Left cardiac atrium (tissue), 4 donors: ENCODE results near the gene CACNA1A. TPM values are rescaled to one million over a fixed set of nuclear protein-coding genes. Genes with fewer than 3 reads are reported as not detected.
"Not testable (repeated sequence)": the region's sequence is repeated elsewhere in the genome, so short reads cannot be mapped to it uniquely, and the experiment has no call there.

ENCODE experiments used
- ATAC-seq, 2 donors: fragments of 200-7000 bp; cut with Tn5 transposase; one replicate each; pipeline ENCODE4 v1.9.1; 2020; ENCODE audit warnings: mild to moderate bottlenecking in 2 of 2, moderate library complexity in 2 of 2
- DNase-seq: peaks from one replicate; pipeline ENCODE4 v3.0.0-alpha.2; 2020
- intact Hi-C, 2 donors: fragments of 100-400 bp; cut with DNase I; formaldehyde crosslinking; loops; one replicate each; pipeline versions ENCODE4 v1.14.1 to v1.15.1; 2022 to 2023
- total RNA-seq, 2 donors: library from RNA; stranded (reverse); fragmentation: NEBNext Ultra II Directional; extraction: Animal tissue kit (Norgen Biotek cat#: 25700); gene quantifications; one replicate each; pipeline ENCODE4 v1.2.1, GENCODE V29; 2021
- donor health status: DM: no; HTN: yes; CAD: no.
- donor health status: DM: no; HTN: yes; CAD: no; lungs with severe emphysema.
- donor health status: DM: yes; HTN: yes; CAD: no.
- donor health status: Dilated cardiomyopathy.

CACNA1A gene
- total RNA-seq, 2 donors from 2014 or later: 0.39 to 0.41 TPM

- intact Hi-C loops: loop anchor here in 1 of 2 donors (5.0 kb wide), 1 partner anchor 71 kb away; no protein-coding TSS in a partner anchor
- ATAC-seq (no peak), DNase-seq (no peak)
Observed at GRCh38 chr19:13190781-13191540, 315.3 kb downstream of the CACNA1A start.

- DNase-seq: no peak
- intact Hi-C loops: no loop called here
- ATAC-seq: no peak
Observed at GRCh38 chr19:13189600-13189999, 316.7 kb downstream of the CACNA1A start.

DNA sequence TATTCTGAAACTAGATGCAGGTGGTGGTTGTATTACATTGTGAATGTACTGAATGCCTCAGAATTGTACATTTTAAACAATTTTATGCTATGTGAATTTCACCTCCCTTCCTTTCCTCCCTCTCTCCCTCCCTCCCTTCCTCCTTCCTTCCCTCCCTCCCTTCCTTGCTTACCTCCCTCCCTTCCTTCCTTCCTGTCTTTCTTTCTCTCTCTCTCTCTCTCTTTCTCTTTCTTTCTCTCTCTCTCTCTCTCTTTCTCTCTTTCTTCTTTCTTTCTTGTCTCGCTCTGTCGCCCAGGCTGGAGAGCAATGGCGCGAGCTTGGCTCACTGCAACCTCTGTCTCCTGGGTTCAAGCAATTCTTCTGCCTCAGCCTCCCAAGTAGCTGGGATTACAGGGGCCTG, 318.9 kb downstream of the CACNA1A start:
- intact Hi-C loops: no loop called here
- no peak for ATAC-seq
- DNase-seq: no peak

DNA sequence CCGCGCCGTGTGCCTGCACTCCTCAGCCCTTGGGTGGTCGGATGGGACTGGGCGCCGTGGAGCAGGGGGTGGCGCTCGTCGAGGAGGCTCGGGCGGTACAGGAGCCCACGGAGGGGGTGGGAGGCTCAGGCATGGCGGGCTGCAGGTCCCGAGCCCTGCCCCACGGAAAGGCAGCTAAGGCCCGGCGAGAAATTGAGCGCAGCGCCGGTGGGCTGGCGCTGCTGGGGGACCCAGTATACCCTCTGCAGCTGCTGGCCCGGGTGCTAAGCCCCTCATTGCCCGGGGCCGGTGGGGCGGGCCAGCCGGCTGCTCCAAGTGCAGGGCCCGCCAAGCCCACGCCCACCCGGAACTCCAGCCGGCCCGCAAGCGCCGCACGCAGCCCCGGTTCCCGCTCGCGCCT, 319.6 kb downstream of the CACNA1A start:
- intact Hi-C loops, DNase-seq, ATAC-seq: not testable (repeated sequence)

GRCh38 chr19:13185763-13186657, 320.3 kb downstream of the CACNA1A start:
- intact Hi-C loops, ATAC-seq, DNase-seq: not testable (repeated sequence)

- intact Hi-C loops, DNase-seq, ATAC-seq: not testable (repeated sequence)
Observed at GRCh38 chr19:13184926-13185325, 321.4 kb downstream of the CACNA1A start.

- ATAC-seq: peak; percentile 87 to 90
- intact Hi-C loops: no loop called here
- DNase-seq: peak; percentile 79
Observed at GRCh38 chr19:13181747-13182388, 324.4 kb downstream of the CACNA1A start.

GRCh38 chr19:13178291-13178690, 328.0 kb downstream of the CACNA1A start:
- ATAC-seq, intact Hi-C loops, DNase-seq: not testable (repeated sequence)

DNA sequence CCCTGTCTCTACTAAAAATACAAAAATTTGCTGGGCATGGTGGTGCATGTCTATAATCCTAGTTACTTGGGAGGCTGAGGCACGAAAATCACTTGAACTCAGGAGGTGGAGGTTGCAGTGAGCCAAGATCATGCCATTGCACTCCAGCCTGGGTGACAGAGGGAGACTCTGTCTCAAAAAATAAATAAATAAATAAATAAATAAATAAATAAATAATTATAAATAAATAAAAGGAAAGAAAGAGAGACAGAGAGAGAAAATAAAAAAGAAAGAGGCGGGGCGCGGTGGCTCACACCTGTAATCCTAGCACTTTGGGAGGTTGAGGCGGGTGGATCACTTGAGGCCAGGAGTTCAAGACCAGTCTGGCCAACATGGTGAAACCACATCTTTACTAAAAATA, 328.7 kb downstream of the CACNA1A start:
- DNase-seq, ATAC-seq, intact Hi-C loops: not testable (repeated sequence)

GRCh38 chr19:13176345-13176744, 329.9 kb downstream of the CACNA1A start:
- DNase-seq: no peak
- intact Hi-C loops: no loop called here
- no peak for ATAC-seq

DNA sequence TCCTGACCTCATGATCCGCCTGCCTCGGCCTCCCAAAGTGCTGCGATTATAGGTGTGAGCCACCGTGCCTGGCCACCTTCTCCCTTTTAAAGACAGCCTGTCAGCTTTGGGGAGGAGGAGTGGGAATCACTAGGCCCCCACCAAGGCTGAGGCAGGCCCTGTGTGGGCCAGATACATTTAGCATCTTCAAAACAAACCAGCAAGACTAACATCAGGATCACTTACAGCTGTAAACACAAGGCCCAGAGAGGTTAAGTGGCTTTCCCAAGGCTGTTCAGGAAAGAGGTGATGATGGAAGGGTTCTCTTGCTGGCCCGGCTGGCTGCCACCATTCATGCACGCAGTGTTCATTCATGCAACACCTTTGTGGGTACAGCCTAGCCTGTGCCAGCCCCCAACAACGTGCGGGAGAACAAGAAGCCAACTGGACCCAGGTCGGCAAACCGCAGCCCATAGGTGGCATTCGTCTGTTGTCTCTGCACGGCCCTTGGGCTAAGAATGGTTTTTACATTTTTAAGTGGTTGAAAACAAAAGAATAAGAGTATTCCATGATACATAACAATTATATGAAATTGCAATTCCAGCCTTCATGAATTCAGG, 333.0 kb downstream of the CACNA1A start:
- intact Hi-C loops: no loop called here
- no peak for DNase-seq
- ATAC-seq: no peak

- DNase-seq (peak; percentile 87), ATAC-seq (peak; percentile 50 to 63)
- intact Hi-C loops: no loop called here
Observed at GRCh38 chr19:13172346-13173138, 333.7 kb downstream of the CACNA1A start.

- DNase-seq (no peak), ATAC-seq (no peak)
- intact Hi-C loops: no loop called here
Observed at GRCh38 chr19:13171146-13171545, 335.1 kb downstream of the CACNA1A start.

DNA sequence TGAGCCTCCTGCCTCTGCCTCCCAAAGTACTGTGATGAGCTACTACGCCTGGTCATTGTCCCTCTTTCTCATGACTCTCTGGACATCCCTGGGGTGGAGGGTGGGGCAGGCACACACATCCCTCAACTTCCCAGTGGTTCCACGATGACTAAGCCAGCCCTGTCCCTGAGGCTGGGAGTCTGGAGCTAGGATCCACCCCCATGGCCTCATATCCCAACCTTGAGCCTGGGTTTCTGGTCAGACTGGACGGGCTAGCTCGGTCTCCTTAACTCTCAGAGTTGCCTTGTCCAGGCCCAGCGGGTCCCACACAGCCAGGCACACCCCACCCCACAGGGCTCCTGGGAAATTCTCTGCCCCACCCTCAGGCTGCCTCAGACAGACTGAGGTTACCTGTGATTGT, 336.5 kb downstream of the CACNA1A start:
- DNase-seq: no peak
- intact Hi-C loops: no loop called here
- ATAC-seq: peak in 1 of 2 donors; percentile 6

DNA sequence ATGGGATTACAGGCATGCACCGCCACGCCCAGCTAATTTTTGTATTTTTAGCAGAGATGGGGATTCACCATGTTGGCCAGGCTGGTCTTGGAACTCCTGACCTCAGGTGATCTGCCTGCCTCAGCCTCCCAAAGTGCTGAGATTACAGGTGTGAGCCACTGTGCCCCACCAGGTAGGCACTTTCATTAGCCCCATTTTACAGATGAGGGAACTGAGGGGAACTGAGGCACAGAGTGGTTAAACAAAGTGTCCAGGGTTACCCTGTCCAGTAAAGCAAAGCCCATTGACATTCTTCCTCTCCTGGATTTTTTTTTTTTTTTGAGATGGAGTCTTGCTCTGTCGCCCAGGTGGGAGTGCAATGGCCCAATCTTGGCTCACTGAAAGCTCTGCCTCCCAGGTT, 340.1 kb downstream of the CACNA1A start:
- intact Hi-C loops, ATAC-seq, DNase-seq: not testable (repeated sequence)

- ATAC-seq (no peak), DNase-seq (no peak)
- intact Hi-C loops: no loop called here
Observed at GRCh38 chr19:13165162-13165997, 340.9 kb downstream of the CACNA1A start.

GRCh38 chr19:13164343-13165161, 341.7 kb downstream of the CACNA1A start:
- DNase-seq (peak; percentile 82), ATAC-seq (peak; percentile 28 to 34)
- intact Hi-C loops: no loop called here
